Stimulated activated CD4-positive, alpha-beta T cell treated with anti-CD3 and anti-CD28 coated beads, Interleukin-12 subunit alpha, Interleukin-12 subunit beta, amount 100 ng/mL, for 48 hours (primary cell): ENCODE results near the gene ERBB4.
"Not testable (repeated sequence)": the region's sequence is repeated elsewhere in the genome, so short reads cannot be mapped to it uniquely, and the experiment has no call there.

Source experiments
- DNase-seq, 3 donors: peaks; one replicate each; pipeline ENCODE4 v3.0.0-alpha.2; 2020; ENCODE audit warnings: low read depth in 2 of 3, low spot score in 1 of 3

Gene ERBB4

GRCh38 chr2:212022966-212023365 lies 515.6 kb downstream of the ERBB4 start:
- no peak for DNase-seq

DNA sequence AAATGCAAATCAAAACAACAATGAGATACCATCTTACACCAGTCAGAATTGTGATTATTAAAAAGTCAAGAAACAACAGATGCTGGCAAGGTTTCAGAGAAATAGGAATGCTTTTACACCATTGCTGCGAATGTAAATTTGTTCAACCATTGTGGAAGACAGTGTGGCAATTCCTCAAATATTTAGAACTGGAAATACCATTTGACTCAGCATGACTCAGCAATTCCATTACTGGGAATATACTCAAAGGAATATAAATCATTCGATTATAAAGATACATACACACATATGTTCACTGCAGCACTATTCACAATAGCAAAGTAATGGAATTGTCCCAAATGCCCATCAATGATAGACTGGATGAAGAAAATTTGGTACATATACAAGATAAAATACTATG lies 516.7 kb downstream of the ERBB4 start:
- DNase-seq: no peak

GRCh38 chr2:212015588-212015987 lies 523.0 kb downstream of the ERBB4 start:
- DNase-seq: no peak

GRCh38 chr2:212013626-212014025 lies 525.0 kb downstream of the ERBB4 start:
- no peak for DNase-seq

GRCh38 chr2:212010305-212010704 lies 528.3 kb downstream of the ERBB4 start:
- not testable (repeated sequence) for DNase-seq

DNA sequence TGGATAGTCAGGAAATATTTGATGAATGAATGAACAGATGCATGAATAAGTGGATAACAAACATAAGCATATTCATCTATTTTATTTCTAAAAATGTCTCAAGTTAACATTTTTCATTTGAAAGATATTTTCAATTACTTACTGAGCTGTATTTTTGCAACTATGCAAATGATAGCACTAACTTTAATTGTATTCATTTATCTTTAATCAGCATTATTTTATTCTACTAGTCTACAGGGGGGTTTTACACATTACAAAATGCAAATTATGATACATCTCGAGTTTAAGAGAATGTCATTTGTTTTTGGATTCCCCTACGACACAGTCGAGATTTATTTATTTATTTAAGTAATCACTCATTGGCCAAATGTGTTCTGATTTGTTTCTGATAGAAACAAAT lies 530.6 kb downstream of the ERBB4 start:
- DNase-seq: no peak

DNA sequence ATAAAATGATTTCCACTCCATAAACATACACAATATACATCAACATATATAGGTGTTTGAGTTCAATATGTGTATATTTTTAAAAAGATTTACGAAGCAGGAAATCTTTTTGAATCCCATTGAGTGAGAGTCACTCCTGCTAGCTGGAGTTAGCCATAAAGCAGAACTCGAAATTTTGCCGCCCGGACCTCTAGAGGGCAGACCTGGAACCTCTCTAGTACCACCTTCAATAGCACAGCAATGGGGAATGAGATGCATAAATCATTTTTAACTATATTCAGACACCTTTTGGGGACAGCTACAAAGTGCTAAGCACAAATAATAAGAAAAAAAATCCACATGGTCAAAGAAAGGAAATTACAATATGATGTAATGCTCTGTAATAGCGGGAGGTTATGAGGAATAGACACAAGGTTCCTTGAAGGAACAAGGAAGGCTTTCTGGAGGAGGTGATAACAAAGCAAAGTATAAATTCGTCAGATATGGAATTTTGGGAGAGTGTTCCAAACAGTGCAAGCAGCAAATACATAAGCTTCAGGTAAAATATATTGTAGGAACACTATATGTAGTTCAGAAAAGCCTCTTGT lies 533.4 kb downstream of the ERBB4 start:
- no peak for DNase-seq

DNA sequence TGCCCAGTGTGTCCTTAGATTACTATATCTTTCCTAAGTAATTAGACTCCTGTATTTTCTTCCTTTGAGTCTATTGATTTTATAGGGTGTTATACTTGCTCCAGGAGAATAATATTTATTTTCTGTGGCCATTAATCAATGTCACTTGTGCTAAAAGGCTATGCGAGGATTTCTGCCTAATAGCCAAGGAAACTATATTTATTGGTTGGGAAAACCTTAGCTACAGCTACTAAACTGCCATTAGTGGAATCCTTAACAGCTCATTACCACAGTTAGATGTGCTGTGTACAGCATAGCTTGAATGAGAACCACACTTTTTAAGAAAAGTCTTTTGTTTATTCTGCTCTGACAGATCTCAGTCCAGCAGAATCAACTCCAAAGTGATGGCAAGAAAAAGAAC lies 537.3 kb downstream of the ERBB4 start:
- DNase-seq: no peak

- no peak for DNase-seq
These were observed 541.7 kb downstream of the ERBB4 start for GRCh38 chr2:211996857-211997256.

- no peak for DNase-seq
These were observed 543.8 kb downstream of the ERBB4 start for GRCh38 chr2:211994806-211995205.

GRCh38 chr2:211990335-211990734 lies 548.3 kb downstream of the ERBB4 start:
- DNase-seq: no peak

DNA sequence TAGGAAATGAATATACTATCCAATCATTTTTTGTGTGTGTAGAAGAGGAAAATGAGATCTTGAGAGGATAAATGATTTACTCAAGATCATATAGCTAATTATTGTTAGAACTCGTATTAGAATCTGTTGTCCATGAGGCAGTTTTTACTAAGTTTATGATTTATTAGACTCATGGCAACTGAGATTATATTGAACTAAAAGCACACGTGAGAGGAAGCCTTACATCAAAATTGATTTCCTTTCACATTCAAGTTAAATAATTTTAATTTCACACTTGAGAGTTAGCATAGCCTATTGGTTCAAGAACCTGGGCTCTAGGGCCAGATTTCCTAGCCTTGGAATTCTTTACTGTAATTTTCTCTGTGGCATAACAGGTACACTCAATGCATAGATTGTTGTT lies 552.3 kb downstream of the ERBB4 start:
- no peak for DNase-seq

DNA sequence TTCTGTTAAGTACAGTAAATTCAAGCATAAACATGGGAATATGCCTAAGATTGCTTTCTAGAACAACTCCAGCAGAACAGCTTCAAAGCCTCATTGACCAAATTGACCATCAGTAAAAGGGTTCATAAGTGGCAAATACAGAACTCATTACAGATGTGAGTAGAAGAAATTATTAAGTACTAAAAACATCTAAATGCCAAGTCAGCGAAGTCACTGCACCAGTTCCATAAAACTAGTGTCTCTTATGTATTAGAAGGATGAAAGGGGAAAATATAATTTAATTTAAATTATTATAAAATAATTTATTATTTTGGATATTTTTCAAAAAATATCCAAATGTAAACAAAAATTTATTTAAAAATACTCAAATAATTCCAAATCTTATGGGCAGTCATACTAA lies 553.2 kb downstream of the ERBB4 start:
- no peak for DNase-seq

GRCh38 chr2:211982162-211982561 lies 556.4 kb downstream of the ERBB4 start:
- no peak for DNase-seq

DNA sequence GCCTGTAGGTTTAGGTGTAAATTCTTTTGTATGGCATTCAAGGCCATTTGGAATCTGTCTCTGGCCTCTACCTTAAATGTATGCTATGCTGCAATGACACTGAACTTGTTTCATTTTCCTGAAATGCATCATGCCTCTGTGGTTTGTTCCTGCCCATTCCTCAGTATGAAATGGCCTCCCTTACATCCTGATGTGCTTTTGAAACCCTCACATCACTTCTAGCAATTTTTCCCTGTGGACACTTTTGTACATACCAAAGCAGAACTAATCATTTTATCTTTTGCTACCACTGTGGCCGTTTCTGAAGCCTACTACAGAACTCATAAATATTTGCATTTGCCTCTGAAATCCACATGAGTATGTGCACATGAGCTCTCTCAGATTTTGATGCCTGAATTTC lies 557.2 kb downstream of the ERBB4 start:
- no peak for DNase-seq

DNA sequence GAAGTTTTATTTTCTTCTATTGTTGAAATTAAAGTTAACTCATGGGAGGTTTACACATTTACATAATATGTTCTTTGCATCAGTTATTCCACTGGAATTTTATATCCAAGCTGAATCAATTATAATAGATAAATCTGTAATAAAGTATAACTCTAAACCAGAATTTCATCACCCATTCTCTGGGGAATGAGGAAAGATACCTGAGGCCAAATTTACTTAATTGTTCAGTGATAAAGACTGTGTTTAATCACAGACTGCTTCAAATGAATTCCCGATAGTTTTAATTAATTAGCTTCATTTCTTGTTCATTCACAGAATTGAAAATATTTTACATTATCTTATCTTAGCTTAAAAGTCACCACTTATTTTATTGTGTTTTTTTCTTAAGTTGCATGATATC lies 562.5 kb downstream of the ERBB4 start:
- DNase-seq: no peak

- no peak for DNase-seq
These were observed 571.4 kb downstream of the ERBB4 start for GRCh38 chr2:211967234-211967633.

- no peak for DNase-seq
These were observed 574.6 kb downstream of the ERBB4 start for GRCh38 chr2:211963969-211964368.

- DNase-seq: no peak
These were observed 580.8 kb downstream of the ERBB4 start for GRCh38 chr2:211957799-211958198.

DNA sequence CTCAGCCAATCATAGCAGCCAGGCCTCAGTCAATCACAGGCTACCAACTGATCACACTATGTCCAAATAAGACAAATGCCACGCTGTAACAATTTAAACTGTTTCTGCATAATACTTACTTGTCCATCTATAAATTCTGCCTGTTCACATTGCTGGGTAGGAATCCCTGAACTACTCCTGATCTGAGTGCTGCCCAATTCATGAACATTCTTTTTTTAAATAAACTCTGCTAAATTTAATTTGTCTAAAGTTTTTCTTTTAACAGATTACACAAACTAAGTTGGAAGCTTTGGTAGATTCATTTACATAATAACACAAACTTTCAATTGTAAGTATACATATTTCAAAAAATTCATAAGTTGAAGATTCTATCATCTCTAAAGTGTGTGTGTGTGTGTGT lies 583.0 kb downstream of the ERBB4 start:
- DNase-seq: no peak

DNA sequence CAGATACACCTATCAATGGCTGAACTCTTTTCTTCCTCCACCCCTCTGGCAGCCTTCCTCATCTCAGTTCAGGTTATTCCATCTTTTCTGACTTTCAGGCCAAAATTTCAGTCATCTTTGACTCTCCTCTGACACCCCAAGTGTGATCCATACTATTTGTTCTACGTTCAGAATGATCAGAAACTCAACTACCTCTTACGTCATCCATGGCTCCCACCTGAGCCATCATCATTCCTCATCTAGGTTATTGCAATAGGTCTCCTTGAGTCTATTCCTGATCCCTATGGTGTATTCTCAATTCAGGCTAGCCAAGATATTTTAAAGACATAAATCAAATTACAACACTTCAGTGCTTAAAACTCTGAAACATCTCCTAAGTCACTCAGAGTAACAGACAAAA lies 589.7 kb downstream of the ERBB4 start:
- DNase-seq: no peak

- DNase-seq: no peak
These were observed 591.6 kb downstream of the ERBB4 start for GRCh38 chr2:211946960-211947359.

DNA sequence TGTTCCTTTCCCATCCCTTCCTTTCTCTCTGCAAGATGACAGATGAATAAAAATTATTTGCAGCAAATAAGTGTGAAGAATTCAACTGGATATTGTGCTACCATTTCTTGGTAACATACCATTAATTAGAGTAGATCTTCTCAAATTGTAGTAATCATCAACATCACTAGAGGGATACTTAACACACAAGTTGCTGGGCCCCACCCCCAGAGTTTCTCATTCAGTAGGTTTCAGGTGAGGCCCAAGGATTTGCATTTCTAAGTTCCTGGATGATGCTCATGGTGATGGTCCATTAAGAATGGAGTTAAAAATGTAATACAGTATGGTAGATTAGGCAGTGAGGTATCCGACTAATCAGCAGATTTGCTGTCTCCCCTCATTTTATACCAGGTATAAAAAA lies 594.0 kb downstream of the ERBB4 start:
- no peak for DNase-seq

DNA sequence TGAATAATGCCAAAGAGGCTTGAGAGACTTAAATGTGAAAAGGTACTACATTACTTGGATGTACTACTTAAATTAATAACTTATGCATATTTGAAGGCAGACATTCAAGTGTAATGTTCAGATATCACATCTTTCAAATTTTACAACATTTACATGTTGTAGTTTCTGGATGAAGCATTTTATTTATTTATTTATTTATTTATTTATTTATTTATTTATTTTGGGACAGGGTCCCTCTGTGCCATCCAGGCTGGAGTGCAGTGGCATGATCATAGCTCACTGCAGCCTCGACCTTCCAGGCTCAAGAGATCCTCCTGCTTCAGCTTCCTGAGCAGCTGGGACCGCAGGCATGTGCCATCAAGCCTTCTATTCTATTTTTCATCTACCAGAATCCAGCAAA lies 596.4 kb downstream of the ERBB4 start:
- no peak for DNase-seq
